Activated naive CD8-positive, alpha-beta T cell treated with anti-CD3 and anti-CD28 coated beads, Interleukin-2, amount 50 U/mL, for 24 hours (primary cell): ENCODE measurements around the gene GPR3.
"Not testable (repeated sequence)": the region's sequence is repeated elsewhere in the genome, so short reads cannot be mapped to it uniquely, and the experiment has no call there.

ENCODE experiments used
- ATAC-seq: fragments of 150-1000 bp; cut with Tn5 transposase; one replicate; pipeline ENCODE4 v1.10.0; 2021
- DNase-seq: peaks from one replicate; pipeline ENCODE4 v3.0.0; 2021
- H3K27ac Mint-ChIP-seq: one replicate; pipeline ENCODE4 v1.8.0; 2021; ENCODE audit warnings: mild to moderate bottlenecking, mixed read lengths
- H3K27me3 Mint-ChIP-seq: one replicate; pipeline ENCODE4 v1.8.0; 2021; ENCODE audit warnings: mixed read lengths
- H3K36me3 Mint-ChIP-seq: one replicate; pipeline ENCODE4 v1.8.0; 2021; ENCODE audit warnings: low read depth, mixed read lengths
- H3K4me1 Mint-ChIP-seq: one replicate; pipeline ENCODE4 v1.8.0; 2021; ENCODE audit warnings: mixed read lengths
- H3K4me3 Mint-ChIP-seq: one replicate; pipeline ENCODE4 v1.8.0; 2021; ENCODE audit warnings: mild to moderate bottlenecking, moderate library complexity, mixed read lengths
- H3K9me3 Mint-ChIP-seq: one replicate; pipeline ENCODE4 v1.8.0; 2021; ENCODE audit warnings: mixed read lengths

Gene GPR3

DNA sequence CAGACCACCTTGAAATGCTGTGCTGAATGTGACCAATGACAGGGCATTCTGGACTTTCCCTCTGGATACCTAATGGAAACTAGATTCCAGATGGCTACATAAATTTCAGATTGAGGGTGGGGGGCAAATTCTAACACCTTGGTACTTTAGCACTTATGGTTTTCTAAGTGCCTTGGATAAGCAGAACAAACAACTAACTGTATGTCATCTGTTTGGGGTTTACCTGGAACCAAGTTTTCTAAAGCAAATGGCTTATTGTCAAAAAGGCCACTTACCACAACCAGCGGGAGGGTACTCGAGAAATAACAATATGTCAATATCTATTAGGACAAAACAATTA is 39.1 kb downstream of the GPR3 start:
- Mint-ChIP-seq H3K36me3 (peaks cover 15% of the 10 kb centered on the region), H3K4me1 (peaks cover 87% of the 10 kb centered on the region), H3K4me3 (no peak overlapping the region), H3K9me3 (no peaks in the 10 kb centered on the region), H3K27ac (peak overlapping the region; percentile 57), H3K27me3 (no peaks in the 10 kb centered on the region)
- ATAC-seq (no peak), DNase-seq (no peak)

DNA sequence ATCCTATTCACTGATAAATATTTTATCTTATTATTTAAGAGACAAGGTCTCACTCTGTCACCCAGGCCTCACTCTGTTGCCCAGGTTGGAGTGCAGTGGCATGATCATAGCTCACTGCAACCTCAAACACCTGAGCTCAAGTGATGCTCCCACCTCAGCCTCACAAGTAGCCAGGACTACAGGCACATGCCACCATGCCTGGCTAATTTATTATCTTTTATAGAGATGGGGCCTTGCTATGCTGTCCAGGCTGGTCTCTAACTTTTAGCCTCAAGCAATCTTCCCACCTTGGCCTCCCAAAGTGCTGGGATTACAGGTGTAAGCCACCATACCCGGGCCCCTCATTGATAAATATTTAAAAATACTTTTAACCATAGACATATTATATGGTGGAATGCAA is 40.3 kb downstream of the GPR3 start:
- DNase-seq, H3K27me3 Mint-ChIP-seq, H3K9me3 Mint-ChIP-seq, ATAC-seq, H3K4me3 Mint-ChIP-seq, H3K27ac Mint-ChIP-seq, H3K36me3 Mint-ChIP-seq: not testable (repeated sequence)
- H3K4me1 Mint-ChIP-seq: peaks cover 88% of the 10 kb centered on the region

DNA sequence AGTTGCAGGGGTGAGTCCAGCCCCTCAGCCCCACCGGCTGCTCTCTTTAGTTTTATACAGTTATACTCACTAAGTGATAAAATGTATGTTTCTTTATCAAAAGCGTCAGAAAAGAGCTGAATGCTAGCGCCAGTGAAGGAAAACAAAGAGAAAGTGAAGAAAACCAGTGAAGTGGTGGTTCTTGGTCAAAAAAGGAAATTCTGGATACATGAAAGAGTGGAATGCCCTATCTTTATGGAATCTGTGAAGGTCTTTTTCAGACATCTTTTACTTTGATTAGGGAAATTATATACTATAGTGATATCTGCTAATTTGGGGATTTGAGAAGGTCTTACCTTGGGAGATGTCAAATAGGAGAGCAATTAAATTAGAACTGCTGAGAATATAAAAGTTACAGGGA is 41.3 kb downstream of the GPR3 start:
- ATAC-seq: no peak
- H3K36me3 Mint-ChIP-seq: peaks cover 5% of the 10 kb centered on the region
- no peaks in the 10 kb centered on the region for H3K27me3 Mint-ChIP-seq
- H3K9me3 Mint-ChIP-seq: no peaks in the 10 kb centered on the region
- DNase-seq: no peak
- no peak overlapping the region for H3K4me3 Mint-ChIP-seq
- peaks cover 88% of the 10 kb centered on the region for H3K4me1 Mint-ChIP-seq
- peak overlapping the region; percentile 11 for H3K27ac Mint-ChIP-seq

DNA sequence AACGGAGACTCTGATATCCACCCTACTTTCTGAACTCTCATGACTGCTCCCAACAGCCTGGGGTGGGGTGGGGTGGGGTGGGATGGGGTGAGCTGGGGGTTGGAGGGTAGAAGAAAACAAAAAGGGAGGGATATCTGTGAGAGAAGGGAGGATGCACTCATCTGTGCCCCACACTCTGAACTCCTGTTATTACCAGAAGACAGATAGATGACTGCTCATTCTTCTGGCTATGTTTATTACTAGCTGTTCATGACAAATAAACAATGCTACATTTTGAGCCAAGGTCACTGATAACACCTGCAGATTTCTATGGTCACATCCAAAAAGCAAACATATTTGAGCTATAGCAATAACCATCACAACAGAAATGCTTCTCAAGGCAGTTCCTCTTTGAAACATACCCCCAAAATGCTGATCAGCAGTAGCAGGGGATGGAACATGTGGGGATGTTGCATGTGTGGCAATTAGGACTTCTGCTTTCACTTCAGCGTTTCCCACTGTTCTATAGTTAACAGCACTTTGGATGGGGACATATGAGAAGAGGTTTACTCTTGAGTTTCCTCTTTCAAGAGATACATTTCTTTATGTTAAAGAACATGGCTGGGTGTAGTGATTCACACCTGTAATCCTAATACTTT is 43.3 kb downstream of the GPR3 start:
- no peaks in the 10 kb centered on the region for H3K9me3 Mint-ChIP-seq
- H3K4me3 Mint-ChIP-seq: no peak overlapping the region
- H3K4me1 Mint-ChIP-seq: peaks cover 81% of the 10 kb centered on the region
- DNase-seq: no peak
- H3K27ac Mint-ChIP-seq: peak overlapping the region; percentile 76
- ATAC-seq: peak; percentile 35
- peaks cover 8% of the 10 kb centered on the region for H3K36me3 Mint-ChIP-seq
- no peaks in the 10 kb centered on the region for H3K27me3 Mint-ChIP-seq

DNA sequence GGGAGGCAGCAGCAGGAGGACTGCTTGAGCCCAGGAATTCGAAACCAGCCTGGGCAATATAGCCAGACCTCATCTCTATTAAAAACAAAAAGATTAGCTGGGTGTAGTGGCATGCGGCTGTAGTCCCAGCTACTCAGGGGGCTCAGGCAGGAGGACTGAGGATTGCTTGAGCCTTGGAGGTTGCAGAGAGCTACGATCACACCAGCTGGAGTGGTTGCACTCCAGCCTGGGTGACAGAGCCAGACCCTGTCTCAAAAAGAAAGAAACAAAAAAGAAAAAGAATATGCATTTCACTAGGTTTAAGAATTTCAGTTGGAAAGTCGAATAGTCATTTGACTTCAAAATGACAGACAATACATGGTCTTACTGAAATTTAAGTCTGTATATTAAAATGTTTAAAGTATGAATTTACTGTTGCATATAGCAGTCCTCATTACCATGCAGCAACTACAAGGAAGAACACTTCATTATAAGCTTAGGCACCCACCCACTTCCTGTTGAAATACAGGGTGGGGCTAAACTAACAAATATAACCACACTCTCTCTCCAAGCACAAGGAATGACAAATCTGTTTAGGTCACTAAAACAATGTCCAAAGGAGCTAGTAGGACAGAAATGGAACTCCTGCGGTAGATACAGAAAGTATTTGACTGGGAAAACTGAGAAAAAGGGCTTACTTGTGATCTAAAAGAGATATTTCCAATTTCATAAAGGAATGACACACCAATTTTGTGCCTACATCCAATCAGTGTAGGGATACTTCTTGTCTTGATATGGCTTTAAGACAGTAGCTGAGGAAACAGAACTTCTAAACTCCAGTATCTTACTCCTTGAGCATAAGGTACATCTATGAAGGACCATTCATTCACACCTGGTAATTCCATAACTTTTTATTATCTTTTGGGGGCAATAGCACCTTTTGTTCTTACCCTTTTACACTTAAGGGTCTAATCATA is 44.1 kb downstream of the GPR3 start:
- no peak overlapping the region for H3K4me3 Mint-ChIP-seq
- no peaks in the 10 kb centered on the region for H3K9me3 Mint-ChIP-seq
- H3K36me3 Mint-ChIP-seq: peaks cover 8% of the 10 kb centered on the region
- peak overlapping the region; percentile 76 for H3K27ac Mint-ChIP-seq
- ATAC-seq (peak; percentile 53), DNase-seq (no peak)
- H3K4me1 Mint-ChIP-seq: peaks cover 73% of the 10 kb centered on the region
- no peaks in the 10 kb centered on the region for H3K27me3 Mint-ChIP-seq

DNA sequence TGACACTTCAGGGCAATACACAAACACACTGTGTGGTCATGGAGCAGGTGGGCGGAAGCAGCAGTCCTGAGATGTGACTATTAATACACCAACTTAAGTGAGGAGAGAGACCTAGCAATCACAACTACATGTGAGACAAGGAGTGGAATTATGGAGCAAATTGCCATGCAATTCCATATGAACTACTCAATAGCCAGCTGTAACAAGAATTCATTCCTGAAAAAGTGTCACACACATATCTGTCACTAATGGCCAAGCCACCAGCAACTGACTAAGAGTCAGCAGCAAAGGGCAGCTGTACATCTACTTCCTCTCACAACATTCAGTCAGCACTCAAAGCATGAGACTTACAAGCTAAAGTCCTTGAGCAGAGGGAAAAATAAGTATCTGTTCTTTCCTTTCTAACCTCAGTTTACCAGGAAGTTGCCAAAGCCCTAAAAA is 46.2 kb downstream of the GPR3 start:
- H3K9me3 Mint-ChIP-seq: no peaks in the 10 kb centered on the region
- H3K27ac Mint-ChIP-seq: peak overlapping the region; percentile 49
- DNase-seq (no peak), ATAC-seq (no peak)
- peaks cover 61% of the 10 kb centered on the region for H3K4me1 Mint-ChIP-seq
- no peak overlapping the region for H3K4me3 Mint-ChIP-seq
- no peaks in the 10 kb centered on the region for H3K27me3 Mint-ChIP-seq
- peaks cover 8% of the 10 kb centered on the region for H3K36me3 Mint-ChIP-seq

DNA sequence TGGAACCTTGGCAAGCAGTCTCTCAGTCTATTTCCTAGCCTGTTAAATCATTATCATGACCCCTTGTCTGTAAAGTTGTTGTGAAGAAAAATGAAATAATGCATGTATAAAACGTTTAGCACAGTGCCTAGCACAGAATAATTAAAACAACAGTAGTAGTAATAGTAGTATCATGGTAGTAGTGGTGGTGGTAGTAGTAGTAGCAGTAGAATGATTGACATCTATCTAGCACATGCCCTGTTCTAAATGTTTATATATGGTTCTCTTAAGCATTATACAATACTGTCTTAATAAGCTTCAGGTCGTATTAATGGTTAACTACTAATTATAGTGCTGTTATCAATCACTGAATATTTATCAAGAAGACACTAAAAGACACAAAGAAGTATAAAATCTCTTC is 46.7 kb downstream of the GPR3 start:
- peak overlapping the region; percentile 49 for H3K27ac Mint-ChIP-seq
- DNase-seq: no peak
- peaks cover 8% of the 10 kb centered on the region for H3K36me3 Mint-ChIP-seq
- H3K27me3 Mint-ChIP-seq: no peaks in the 10 kb centered on the region
- H3K9me3 Mint-ChIP-seq: no peaks in the 10 kb centered on the region
- no peak for ATAC-seq
- H3K4me1 Mint-ChIP-seq: peaks cover 61% of the 10 kb centered on the region
- H3K4me3 Mint-ChIP-seq: no peak overlapping the region

DNA sequence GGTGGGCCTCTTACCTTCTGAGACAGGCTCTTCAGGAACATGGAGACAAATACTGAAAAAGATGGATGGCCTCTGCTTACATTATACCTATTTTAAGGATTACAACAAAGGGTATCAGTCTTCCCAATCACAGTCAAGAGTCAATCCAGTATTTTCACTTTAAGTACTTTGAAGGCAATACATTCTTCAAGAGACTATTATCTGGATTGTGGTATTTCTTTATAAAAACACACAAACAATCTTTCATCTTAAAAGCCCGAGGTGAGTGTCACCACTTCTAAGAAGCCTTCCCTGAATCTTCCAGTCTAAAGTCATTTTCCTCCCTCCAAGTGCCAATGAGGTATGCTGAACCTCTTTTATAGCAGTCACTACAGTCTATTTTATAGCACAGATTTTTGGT is 52.2 kb downstream of the GPR3 start:
- H3K4me1 Mint-ChIP-seq: peaks cover 59% of the 10 kb centered on the region

More for the DNA sequence above, 52.2 kb downstream of the GPR3 start:
- Mint-ChIP-seq H3K4me3 (peak overlapping the region; percentile 68), H3K27me3 (no peaks in the 10 kb centered on the region), H3K36me3 (peaks cover 24% of the 10 kb centered on the region), H3K9me3 (no peaks in the 10 kb centered on the region), H3K27ac (peak overlapping the region; percentile 95)
- DNase-seq (no peak), ATAC-seq (no peak)
